Adrenal gland (tissue), 5 donors: ENCODE results near the gene NUDT22.

ENCODE experiments used
- POLR2A ChIP-seq, 2 donors: fragments of 450-650 bp; IDR thresholded peaks; one replicate each; pipeline ENCODE4 v1.6.1; 2017; ENCODE audit warnings: antibody characterized with exemption in 2 of 2, mild to moderate bottlenecking in 2 of 2, moderate library complexity in 1 of 2
- TF ChIP-seq, protein P1 (sequence below), 6 experiments: fragments of 450-650 bp in 4 of 6; fragments of 200-600 bp in 2 of 6; sonication (generic) in 1 of 6; IDR thresholded peaks; 1 replicate in 5 of 6; 2 replicates in 1 of 6; pipeline versions ENCODE4 v1.5.1 to v1.8.0; 2016 to 2021; ENCODE audit warnings: antibody characterized with exemption in 6 of 6, mild to moderate bottlenecking in 2 of 6, moderate library complexity in 1 of 6
- donor health status: DM: no; HTN: no; CAD: no.

DNA sequence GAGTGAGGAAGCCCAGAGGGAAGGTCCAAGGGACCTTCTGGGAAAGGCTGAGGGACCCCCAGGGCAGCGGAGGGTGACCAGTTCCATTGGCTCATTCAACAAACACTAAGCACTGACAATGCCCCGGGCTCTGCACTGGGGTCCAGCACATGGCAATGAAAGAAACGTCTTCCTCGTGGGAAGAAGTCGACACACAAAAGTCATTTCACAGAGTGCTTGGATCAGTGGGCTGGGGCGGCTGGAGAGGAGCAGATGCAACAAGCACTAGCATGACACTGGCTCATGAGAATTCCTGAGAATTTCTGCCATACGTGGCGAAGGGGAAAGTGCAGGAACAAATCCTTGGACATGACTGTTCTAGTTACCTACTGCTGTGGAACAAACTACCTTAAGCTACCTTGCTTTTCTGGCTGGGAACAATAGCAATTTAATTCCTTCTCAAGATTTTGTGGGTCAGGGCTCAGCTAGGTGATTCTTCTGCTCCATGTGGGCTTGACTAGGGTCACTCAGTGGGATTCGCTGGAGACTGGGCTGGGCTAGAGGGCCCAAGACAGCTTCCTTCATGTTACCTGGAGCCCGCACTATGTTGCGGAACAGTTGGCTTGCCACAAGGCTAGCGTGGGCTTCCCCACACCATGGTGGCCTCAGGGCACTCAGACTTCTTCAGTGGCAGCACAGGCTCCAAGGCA lies 47.0 kb upstream of the NUDT22 start:
- TF ChIP-seq, protein P1, sequence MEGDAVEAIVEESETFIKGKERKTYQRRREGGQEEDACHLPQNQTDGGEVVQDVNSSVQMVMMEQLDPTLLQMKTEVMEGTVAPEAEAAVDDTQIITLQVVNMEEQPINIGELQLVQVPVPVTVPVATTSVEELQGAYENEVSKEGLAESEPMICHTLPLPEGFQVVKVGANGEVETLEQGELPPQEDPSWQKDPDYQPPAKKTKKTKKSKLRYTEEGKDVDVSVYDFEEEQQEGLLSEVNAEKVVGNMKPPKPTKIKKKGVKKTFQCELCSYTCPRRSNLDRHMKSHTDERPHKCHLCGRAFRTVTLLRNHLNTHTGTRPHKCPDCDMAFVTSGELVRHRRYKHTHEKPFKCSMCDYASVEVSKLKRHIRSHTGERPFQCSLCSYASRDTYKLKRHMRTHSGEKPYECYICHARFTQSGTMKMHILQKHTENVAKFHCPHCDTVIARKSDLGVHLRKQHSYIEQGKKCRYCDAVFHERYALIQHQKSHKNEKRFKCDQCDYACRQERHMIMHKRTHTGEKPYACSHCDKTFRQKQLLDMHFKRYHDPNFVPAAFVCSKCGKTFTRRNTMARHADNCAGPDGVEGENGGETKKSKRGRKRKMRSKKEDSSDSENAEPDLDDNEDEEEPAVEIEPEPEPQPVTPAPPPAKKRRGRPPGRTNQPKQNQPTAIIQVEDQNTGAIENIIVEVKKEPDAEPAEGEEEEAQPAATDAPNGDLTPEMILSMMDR (IDR thresholded peaks at IDR 0.05): no peak
- no peak for TF ChIP-seq POLR2A (IDR thresholded peaks at IDR 0.05)
